RWPE1 (cell line): Measurements from ENCODE around the gene ADCY3.

ENCODE experiments used
- CTCF ChIA-PET: fragments of 350-600 bp; sonication (Branson Sonifier 250); formaldehyde crosslinking; extraction: SDS; loops from one replicate; lab custom pipeline; 2021; lab: Yijun Ruan, JAX
- POLR2A ChIA-PET: fragments of 400-600 bp; formaldehyde crosslinking; extraction: SDS; loops from one replicate; lab custom pipeline; 2020; ENCODE audit warnings: antibody characterized with exemption; ENCODE audit not compliant: low non-redundant PET; lab: Yijun Ruan, JAX
- DNase-seq: peaks from one replicate; pipeline ENCODE4 v3.0.0; 2012; ENCODE audit warnings: low spot score
- H3K27ac ChIP-seq: fragments of 450-650 bp; 2 replicates; pipeline ENCODE4 v1.5.1; 2017
- CTCF ChIP-seq: fragments of 450-650 bp; conservative IDR thresholded peaks from 2 replicates; pipeline ENCODE4 v1.5.1; 2017; ENCODE audit warnings: low read depth, mild to moderate bottlenecking

Gene ADCY3

GRCh38 chr2:24840962-24841945 is 78.8 kb downstream of the ADCY3 start:
- H3K27ac ChIP-seq = no peak overlapping the region
- POLR2A ChIA-PET = no interaction called here
- CTCF ChIA-PET = interaction anchor here (0.6 kb wide), 1 partner anchor 600 kb away, joined by 3 read pairs; no protein-coding TSS in a partner anchor
- no peak for DNase-seq
- TF ChIP-seq CTCF = no peak

- TF ChIP-seq CTCF = no peak
- H3K27ac ChIP-seq = no peak overlapping the region
- POLR2A ChIA-PET = no interaction called here
- DNase-seq = no peak
- CTCF ChIA-PET = no interaction called here
Observed at GRCh38 chr2:24840164-24840869, 79.7 kb downstream of the ADCY3 start.

- CTCF ChIA-PET = interaction anchor here (0.6 kb wide), 1 partner anchor 15 kb away, joined by 3 read pairs; no protein-coding TSS in a partner anchor
Observed at GRCh38 chr2:24839729-24840128, 80.3 kb downstream of the ADCY3 start.

DNA sequence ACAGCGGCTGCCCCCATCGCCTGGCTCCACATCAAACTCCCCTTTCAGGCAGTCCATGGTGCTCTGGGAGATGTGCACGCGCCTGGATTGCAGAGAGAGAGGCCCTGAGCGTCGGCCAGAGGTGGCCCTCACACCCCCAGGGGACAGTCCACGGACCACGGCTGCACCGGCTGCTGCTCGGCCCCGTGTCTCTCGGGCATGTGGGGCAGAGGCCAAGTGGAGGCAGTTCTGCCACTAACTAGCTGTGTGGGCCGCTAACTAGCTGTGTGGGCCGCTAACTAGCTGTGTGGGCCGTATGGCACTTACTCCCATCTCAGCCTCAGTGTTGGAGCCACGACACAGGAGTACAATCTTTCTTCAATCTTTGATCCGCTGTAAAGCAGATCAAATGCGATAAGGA is 81.5 kb downstream of the ADCY3 start:
- ChIA-PET CTCF (no interaction called here), POLR2A (no interaction called here)
- no peak overlapping the region for H3K27ac ChIP-seq
- DNase-seq = no peak
- no peak for TF ChIP-seq CTCF

More at GRCh38 chr2:24839729-24840128, 80.3 kb downstream of the ADCY3 start:
- no peak for DNase-seq
- POLR2A ChIA-PET = no interaction called here
- no peak overlapping the region for H3K27ac ChIP-seq
- no peak for TF ChIP-seq CTCF

GRCh38 chr2:24837996-24838513 is 82.0 kb downstream of the ADCY3 start:
- no peak for TF ChIP-seq CTCF
- ChIA-PET POLR2A (no interaction called here), CTCF (interaction anchor here (0.6 kb wide), 1 partner anchor 19 kb away, joined by 3 read pairs; no protein-coding TSS in a partner anchor)
- no peak overlapping the region for H3K27ac ChIP-seq
- DNase-seq = no peak

DNA sequence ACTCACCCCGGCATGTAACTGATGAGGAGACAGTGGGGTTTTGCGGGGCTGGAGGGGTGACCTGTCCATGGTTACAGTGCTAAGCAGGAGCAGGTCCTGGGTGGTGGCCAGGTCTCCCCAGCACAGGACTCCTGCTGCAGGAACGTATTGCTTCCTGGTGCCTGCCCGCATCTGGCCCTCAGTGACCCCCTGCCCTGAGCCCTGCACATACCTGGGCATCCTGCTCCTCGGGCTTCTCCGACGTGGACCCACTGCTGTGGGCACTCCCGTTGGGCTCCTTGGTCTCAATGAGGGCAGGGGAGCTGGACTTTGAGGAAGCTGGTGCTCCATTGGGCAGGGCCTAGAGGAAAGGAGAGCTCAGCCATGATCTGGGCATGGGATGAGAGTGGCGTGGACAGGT is 83.3 kb downstream of the ADCY3 start:
- DNase-seq = no peak
- TF ChIP-seq CTCF = no peak

More for the DNA sequence above, 83.3 kb downstream of the ADCY3 start:
- POLR2A ChIA-PET = no interaction called here
- CTCF ChIA-PET = no interaction called here
- H3K27ac ChIP-seq = no peak overlapping the region
